Measurements from ENCODE around the gene KCNQ1OT1.

KCNQ1OT1 gene

DNA sequence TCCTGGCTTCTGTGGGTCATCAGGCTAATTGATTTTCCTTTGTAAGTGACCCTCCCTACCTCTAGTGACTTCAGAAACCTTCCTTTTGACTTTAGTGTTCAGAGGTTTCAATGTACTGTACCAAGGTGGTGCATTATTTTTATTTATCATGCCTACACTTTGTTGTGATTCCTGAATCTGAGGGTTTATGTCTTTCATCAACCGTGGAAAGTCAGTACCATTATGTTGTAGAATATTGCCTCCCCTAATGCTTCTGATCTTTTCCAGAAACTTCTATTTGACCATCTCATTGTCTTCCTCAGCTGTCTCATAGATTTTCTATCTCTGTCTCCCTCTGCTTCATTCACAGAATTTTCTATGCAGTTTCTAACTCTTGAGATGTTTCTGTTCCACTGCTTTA, 105.5 kb downstream of the KCNQ1OT1 start:
- no peak for DNase-seq (ENCODE audit: low read depth)

DNA sequence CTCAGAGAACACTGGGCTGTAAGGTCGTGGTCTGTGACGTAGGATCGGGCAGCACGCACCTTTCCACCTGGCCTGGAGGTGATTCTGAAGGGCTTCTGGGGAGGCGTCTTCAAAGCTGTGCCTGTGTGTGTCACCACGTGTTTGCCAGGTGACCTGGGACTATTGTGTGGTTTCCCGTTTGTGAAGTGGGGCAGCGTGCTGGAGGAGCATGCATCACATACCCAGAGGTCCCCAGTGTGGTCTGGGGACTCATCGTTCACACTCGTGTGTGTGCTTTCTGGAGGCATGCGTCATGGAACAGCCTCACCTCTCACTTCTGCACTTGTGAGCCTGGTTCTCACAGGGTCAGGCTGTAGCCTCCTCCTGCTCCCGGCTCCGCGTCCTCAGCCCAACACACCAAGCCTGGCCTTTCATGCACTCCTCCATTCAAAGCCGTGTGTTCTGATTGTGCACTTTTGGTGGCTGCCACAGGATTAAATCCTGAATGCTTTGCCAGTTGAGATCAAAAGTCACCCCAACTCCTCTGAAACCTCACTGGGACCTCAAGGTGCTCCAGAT, 106.3 kb downstream of the KCNQ1OT1 start:
- DNase-seq (ENCODE audit: low read depth), result no peak

DNA sequence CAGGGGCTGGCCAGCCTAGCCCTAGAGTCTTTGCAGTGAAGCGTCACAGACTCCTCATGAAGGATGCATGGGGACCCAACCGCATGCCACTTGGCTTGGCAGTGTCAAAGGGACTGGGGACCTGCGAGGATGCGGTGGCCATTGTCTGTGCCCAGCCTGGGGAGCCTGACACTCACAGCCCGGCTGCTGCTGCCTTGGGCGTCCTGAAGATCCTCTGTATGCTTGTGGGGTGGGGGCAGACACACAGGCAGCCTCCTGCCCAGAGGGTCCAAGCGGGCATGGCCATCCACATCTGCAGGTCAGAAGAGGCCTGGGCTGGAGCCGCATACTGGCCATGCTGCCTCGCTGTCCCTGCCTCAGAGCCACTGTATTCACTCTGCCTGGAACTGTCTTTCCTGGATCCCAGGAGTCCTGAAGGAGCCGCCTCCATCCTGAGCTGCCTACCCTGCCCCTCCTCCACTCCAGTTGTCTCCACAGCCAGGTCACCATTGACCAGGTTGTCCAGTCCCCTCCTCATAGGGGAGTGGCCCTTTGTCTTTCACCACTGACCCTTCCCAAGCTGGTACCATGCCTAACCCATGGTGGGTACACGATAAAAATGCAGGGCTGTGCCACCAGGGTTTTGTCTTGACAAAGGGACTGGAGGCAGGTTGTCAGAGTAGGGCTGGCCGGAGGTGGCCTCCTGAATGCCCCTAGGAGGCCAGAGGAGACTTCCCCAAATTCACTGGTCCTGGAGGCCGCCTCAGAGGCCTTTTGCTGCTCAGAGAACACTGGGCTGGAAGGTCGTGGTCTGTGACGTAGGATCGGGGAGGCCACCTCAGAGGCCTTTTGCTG, 107.0 kb downstream of the KCNQ1OT1 start:
- DNase-seq (ENCODE audit: low read depth), result no peak

DNA sequence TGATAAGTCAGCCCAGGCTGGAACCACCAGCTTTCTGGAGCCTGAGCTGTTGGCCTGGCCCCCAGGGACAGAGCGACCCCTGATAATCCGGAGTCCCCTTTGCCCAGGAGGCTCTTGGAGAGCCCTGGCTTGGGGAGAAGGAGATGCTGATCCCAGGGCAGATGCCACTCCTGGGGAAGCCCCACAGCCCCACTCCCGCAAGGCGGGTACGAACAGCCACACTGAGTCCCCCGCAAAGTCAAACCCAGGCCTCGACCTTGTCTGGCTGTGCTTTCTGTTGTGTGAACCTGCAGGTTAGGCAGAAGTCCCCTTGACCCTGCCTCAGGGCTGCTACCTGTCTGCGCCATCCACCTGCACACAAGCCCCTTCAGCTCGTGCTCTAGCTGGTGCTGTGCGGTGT, 108.0 kb downstream of the KCNQ1OT1 start:
- DNase-seq (ENCODE audit: low read depth), result no peak

DNA sequence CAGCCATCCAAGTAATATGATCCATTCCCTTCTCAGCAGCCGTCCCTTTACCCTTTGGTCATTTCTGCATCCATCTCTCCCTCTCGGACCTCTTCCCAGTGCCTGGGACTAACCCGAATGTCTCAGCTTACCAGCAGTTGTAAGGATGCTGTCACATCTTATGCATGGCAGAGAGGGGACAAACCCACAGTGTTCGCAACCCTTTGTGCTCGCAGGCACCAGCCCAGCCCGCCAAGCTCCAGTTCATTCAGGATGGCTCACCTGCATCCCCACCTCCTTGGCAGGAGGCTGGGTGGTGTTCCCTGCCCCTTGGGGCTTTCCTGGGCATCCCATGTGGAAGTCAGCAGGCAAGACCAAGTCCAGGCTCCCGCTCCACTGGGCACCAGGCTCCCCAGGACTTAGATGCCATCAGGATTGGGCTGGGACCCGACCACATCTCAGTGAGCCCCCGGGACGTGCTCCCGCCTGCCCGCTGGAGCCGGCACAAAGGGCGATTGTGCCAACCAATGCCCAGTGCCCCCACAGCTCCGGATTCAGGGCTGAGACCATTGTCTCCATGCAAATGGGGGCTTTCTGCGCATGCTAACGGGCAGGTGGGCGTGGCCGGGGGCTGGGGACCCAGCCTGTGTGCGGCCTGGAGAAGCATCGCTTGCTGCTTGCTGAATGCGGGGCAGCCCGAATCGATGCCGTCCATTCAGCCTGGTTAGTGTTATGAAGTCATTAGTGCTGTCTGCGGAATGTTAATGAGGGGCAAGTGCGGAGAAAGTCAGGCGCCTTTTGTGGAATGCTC, 108.6 kb downstream of the KCNQ1OT1 start:
- no peak for DNase-seq (ENCODE audit: low read depth)

DNA sequence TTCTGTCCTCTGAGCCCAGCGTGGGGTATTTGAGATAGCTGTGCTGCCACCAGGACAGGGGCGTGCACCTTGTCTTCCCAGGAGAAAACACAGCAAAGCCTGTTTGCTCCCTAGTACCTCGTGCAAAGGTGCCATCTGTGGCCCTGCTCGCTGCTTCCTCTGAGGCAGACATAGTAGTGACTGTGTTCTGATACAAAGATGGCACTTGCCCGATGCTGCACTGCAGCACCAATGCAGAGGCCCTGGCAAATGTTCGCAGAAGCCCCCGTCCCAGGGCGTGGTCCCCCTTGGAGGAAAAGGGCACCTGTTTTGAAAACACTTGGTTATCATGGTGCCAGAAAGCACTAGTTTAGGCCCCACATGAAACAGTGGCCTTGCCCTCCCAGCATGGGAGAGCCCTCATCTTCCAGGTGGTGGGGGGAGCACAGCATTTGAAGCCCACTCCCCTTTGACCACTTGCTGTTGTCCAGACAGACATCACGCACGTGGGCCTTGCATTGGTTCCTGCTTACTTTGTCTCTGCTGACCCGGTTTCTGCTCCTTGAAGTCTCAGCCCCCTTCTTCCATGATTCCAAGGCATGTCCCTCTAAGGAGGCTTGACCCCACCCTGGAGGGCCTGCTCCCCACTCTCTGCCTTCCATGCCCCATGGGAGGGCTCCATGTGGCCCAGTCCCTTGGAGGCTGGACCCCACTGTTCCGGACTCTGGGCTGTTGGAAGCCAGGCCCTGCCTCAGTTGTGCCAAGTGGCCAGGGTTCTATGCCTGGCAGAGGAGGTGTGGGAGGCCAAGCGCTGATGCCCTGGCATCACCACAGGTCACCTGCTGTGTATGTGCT, 109.4 kb downstream of the KCNQ1OT1 start:
- DNase-seq (ENCODE audit: low read depth), result no peak

DNA sequence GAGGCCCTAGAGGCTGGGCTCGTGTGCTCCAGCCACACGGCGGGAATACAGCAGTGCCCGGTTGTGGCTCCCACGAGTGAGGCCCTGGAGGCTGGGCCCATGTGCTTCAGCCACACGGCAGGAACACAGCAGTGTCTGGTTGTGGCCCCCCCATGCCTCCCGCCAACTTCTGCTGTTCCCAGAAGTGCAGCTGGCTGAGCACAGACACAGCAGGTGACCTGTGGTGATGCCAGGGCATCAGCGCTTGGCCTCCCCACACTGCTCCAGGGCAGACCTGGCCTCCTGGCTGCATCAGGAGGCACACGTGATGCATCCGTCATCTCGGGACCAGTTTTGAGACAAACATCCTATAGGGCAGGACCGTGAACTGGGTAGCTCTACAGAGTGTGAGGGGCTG, 110.3 kb downstream of the KCNQ1OT1 start:
- DNase-seq (ENCODE audit: low read depth), result no peak

DNA sequence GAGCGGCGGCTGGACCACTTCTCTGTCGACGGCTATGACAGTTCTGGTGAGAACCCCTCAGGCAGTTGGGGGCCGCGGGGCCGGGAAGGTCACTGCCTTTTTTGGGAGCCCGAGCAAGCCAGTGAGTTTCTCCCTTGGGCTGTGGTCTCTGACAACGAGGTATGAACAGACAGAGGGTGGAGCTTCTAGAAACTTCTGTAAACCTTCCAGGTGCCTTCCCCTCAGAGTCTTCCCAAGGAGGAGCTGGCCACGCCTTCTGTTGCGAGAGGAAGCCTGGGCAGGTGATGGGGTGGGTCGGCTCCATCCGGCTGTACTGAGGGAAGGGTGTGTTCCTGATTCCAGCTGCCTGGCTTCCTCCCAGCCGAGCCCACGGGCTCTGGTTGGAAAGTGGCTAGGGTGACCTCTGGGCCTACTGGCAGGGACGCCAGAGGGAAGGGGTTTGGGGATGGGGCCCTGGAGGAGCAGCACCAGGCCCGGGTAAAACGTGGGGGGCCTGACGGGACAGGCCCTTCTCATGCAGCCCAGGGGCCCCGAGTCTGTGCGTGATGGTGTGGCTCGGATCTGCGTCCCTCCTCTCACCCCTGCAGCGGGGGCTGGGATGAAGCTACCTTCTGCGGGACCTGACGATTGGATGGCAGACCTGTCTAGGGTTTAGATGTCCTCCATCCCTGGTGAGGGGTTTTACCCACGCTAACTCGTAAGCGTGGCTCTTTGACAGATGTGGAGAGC, 110.8 kb downstream of the KCNQ1OT1 start:
- no peak for DNase-seq (ENCODE audit: low read depth)

DNA sequence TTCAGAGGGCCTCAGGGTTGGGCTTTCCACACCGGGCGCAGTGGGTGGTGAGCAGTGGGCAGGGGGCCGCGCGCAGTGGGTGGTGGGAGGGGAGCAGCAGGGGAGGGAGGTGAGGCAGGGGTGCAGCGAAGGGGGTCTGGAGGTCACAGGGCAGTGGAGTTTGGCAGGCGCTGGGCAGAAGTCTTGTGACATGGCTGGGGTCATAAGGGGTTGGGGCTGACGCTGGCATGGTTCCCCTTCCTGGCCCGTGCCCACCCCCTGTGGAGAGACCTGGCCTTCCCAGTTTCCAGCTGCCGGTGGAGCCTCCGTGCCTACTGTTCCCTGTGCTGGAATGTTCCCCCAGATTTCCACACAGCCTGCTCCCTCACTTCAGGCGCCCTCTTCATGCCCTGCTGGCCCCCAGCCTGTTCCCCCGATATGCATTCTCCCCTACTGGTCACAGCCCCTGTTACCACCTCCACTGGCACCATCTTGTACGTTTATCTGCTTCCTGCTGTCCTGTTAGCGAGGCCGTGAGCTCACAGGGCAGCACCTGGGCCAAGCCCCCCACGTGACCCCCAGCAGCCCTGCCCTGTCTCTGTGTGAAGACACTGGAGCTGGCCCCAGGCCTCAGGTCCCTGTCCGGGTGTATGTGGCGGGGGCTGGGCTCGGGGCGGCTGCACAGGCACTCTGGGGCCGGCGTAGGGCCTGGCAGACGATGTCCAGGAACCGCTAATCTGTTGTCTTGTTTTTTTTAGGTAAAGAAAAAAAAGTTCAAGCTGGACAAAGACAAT, 111.6 kb downstream of the KCNQ1OT1 start:
- DNase-seq (ENCODE audit: low read depth), result no peak

DNA sequence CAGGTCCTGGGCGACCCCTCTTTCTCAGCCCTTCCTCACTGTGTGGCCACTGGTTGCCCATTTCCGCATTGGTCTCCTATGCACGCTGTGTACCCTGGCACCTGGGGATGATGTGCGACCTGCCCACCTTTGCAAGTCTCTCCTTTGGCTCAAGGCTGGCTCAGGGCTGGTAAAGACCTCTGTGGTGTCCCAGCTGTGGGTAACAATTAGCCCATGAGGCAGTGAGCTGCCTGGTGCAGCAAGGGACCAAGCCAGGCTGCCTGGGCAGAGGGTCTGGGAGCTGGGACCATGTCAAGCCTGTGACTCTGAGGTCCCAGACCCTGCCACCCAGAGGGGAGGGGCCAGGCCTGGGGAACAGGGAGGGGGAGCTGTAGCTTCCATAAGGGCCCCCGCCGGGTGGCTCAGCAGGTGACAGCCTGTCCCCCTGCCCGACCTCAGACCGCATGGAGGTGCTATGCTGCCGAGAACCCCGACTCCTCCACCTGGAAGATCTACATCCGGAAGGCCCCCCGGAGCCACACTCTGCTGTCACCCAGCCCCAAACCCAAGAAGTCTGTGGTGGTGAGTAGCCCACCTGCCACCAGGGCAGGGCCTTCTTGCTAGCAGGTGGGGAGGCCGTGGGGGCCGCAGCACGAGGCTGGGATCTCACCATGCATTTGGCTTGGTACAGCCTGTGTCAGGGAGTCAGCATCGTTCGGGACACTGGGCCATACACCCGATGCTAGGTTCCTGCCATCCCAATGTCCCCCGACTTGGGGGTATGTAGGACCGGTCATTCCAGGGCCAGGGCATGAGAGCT, 112.5 kb downstream of the KCNQ1OT1 start:
- DNase-seq (ENCODE audit: low read depth), result no peak

DNA sequence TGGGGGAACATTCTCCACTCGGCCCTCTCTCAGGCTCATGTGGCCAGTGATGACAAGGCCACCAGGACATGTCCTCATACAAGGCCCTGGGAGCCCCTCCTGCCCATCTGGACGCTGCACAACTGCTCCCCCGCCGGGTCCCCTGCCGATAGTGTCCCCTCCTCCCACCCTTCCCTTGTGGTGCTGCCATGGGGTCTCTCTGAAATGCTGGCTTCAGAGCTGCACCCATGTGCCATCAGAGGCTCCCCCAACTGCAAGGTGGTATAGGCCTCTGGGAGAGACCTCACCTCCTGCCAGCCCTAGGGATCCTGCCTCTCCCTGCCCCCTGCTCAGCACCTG, 113.0 kb downstream of the KCNQ1OT1 start:
- DNase-seq (ENCODE audit: low read depth), result no peak

DNA sequence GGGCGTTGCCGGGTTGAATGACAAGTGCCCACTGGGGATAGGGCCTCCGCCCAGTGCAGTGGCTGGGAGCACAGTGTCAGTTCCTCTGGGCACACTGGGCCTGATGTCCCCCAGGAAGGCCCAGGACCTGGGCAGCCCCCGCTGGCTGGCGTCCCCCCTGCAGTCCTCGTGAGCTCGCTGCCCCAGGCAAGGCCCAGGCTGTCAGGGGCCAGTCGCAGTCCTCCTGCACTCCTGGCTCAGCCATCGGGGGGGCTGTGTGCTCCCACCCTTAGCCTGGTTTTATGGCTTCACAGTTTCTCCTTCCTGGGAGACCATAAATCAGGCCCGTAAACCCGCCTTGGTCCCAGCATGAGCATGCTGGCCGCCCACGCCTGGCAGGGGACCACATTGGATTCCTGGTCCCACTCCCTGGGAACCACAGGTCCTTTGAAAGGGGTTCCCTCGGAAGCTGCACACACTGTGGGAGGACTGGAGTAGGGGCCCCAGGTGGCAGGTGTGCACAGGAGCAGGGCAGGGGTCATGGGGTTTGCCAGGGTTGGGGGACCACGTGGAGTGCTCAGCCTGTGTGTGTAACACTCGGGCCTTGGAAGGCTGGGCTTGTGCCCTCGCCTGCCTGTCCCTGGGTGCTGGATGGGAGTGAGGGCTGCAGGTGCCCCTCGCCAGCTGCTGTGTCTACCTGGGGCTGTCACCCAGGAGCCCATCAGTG, 113.6 kb downstream of the KCNQ1OT1 start:
- no peak for DNase-seq (ENCODE audit: low read depth)

DNA sequence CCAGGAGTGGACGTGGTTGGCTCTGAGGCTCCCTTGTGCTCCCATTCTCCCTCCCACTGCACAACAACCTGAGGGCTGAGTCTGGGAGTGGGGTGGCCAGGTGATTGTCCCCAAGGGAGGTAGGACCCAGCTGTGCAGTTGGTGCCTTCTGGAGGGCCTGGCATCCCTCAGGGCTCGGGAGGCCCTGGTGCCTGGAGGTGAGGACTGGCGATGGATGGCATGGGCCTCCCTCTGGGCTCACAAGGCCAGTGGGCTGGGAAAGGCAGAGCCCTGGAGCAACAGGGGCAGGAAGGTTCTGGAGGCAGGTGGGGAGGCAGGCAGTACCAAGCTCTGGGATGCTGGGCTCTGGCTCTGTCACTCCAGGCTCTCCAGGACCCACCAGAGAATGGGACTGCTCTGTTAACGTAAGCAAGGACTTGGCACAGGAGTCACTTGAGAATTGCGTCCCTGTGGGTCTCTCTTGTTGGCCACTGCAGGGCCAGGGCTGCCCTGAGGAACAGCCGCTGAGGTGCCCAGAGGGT, 114.2 kb downstream of the KCNQ1OT1 start:
- DNase-seq (ENCODE audit: low read depth), result no peak

DNA sequence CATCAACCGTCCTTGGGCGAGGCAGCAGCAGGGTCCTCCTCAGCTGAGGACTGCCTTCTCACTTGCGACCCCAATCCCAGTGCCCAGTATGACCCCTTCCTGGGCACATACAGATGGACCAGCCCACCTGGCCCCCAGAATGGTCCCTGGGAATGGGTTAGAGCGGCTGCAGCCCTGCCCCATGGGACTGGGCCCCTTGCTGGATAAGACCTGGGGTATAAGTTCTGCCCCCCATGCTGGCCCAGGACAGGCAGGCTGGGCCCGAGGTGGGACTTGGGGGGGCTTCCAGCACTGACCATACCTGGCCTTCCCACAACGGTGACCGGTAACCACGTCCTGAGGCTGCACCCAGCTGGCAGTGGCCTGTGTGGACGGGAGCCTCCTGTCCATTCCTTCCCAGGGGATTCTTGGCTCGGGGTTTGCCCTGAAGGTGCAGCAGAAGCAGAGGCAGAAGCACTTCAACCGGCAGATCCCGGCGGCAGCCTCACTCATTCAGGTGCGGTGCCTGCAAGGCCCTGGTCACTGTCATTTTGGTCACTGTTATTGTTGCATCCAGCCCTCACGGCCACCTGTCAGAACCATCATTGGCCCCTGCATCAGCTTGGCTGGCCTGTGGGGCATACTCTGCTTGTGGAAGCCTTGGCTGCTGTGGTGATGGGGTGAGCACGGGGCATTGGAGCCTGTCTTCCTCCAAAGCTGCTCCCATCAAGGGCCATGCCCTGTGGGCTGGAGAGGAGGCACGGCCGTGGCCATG, 114.8 kb downstream of the KCNQ1OT1 start:
- DNase-seq (ENCODE audit: low read depth), result no peak

DNA sequence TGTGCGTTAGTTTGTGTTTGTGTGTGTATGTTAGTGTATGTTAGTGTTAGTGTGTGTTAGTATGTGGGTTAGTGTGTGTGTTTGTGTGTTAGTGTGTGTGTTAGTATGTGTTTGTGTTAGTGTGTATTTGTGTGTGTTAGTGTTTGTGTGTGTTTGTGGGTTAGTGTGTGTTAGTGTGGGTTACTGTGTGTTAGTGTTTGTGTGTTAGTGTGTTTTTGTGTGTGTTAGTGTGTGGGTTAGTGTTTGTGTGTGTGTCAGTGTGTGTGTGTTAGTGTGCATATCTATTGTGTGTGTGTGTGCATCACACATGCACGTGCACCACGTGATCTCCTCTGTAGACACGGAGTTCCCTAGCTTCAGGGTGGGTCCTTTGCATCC, 115.4 kb downstream of the KCNQ1OT1 start:
- no peak for DNase-seq (ENCODE audit: low read depth)

DNA sequence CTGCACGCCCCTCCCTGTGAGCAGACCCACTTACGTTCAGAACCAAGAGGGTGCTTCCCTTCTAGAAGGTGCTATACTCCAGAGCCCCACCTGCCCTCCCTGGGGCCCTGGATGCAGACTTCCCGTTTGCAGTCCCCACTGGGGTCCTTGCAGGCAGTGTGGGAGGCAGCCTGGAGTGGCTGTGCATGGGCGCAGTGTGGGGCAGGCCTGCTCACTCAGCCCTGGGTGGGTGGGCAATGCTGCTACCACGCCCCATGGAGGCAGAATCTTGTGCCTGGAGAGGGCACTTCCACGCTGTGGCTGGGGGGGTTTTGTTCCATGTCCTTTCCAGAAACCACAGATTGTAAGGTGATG, 116.2 kb downstream of the KCNQ1OT1 start:
- DNase-seq (ENCODE audit: low read depth), result no peak

DNA sequence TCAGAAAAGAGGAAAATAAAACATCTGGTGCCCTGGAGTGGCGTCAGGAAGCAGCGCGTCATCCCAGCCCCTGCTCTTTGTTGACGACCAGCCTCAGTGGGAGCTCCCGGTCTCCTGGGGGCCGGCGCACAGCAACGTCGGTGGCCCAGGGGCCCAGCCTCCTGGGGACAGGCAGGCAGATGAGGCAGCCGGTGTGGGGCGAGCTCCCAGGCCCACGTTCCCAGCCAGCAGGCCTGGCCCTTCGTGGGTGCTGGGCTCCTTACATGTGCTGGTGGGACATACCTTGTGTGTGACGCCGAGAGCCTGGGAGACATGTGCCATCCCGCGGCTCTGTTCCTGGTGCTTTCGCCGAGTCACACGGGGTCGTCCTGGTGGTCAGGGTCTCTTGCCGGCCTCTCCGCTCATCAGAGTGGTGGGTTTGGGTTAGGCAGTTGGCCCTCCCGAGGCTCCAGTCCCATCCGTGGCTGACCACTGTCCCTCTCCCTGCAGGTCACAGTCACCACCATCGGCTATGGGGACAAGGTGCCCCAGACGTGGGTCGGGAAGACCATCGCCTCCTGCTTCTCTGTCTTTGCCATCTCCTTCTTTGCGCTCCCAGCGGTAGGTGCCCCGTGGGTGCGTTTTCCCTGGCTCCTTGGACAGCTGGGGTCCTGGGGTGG, 116.7 kb downstream of the KCNQ1OT1 start:
- DNase-seq (ENCODE audit: low read depth), result no peak

DNA sequence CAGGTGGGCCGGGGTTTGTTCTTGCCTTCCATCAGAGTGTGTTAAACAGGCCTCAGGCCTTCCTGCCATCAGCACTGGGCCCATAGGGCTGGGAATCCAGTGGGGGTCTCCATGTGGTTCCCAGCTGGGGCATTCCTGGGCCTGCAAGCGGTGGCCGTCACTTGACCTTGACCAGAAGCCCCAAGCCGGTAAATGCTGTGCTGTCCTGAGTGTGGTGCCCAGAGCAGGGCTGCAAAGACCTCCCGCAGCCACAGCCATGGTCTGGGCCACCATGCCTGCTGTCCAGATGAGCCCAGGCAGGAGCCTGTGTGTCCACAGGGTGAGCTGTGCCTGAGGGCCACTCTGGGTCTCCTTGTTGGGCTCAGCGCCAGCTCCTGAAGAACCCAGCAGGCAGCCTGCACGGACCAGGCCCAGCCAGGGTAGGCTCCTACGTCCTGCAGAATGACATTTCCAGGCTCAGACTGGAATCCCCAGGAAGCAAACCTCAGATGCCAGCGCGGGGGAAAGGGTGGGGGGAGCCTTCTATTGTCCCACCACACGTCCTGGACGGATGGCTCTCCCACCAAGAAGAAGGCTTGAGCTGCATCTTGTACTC, 117.3 kb downstream of the KCNQ1OT1 start:
- no peak for DNase-seq (ENCODE audit: low read depth)

Measured in EH (cell line).